A549 (cell line): ENCODE results near the gene LRRC1.

Experiments used
- KDM1A ChIP-seq: fragments of 200-600 bp; sonication (generic); IDR thresholded peaks from 2 replicates; pipeline ENCODE4 v1.6.1; 2016; ENCODE audit warnings: low read depth, mild to moderate bottlenecking
- TP53 ChIP-seq: fragments of 250-450 bp; sonication (Bioruptor Pico); IDR thresholded peaks from 2 replicates; pipeline ENCODE4 v1.5.0; 2021; ENCODE audit warnings: mild to moderate bottlenecking, moderate library complexity

DNA sequence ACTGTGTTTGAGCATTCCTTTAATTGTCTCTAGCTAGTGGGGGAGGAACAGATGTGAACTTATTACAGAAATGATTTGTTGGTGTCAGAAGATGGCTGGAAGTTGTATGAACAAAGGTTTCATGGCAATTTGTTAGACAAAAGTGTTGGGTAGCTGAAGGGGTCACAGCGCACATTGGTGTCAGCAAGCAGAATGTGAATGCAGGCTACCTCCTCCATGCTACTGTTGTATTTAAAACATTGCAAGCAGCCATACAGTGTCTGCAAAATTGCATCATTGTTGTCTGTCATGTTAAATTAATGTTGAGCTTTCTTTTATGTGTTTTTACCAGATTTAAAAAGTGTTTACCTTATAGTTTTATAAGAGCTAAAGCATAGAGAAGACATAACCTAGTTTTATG lies 6.2 kb downstream of the LRRC1 start:
- TF ChIP-seq TP53 (CRISPR knock-in tag) (no peak), KDM1A (no peak)
